Measurements from ENCODE around the gene ERO1A. TPM values are rescaled to one million over a fixed set of nuclear protein-coding genes. Genes with fewer than 3 reads are reported as not detected.

ERO1A gene
- total RNA-seq, 1 experiment from 2014 or later: 83.6 TPM

DNA sequence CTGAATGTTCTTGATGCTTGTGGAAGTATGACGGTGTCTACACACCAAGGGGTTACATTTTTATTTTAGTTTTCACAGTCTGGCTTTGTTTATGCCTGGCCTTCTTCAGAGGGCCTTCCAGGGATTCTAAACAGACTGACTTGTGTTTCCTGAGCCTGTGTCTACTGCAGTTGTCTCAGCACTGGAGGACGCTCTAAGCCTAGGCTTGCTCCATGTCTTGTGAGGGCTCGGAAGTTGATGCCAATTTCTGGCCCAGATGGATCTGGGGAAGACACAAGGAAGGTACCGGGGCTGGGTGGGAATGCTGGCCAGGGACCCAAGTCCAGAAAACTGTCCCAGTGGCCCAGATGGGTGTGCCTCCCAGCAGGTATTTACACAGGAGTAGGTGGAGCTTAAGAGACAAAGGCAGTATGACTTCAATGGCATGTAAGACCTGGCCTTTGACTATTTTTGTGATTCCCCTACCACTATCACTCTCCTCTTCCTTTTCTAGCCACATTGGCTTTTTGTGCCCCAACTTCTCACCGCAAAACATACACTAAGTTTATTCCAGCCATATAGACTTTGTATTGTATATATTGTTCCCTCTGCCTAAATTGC lies 85.8 kb downstream of the ERO1A start:
- no peaks in the 10 kb centered on the region for H3K36me3 ChIP-seq (ENCODE audit: low read depth)
- intact Hi-C loops (cut with micrococcal nuclease; ENCODE audit: unreplicated experiment): no loop called here
- TF ChIP-seq, protein P1, sequence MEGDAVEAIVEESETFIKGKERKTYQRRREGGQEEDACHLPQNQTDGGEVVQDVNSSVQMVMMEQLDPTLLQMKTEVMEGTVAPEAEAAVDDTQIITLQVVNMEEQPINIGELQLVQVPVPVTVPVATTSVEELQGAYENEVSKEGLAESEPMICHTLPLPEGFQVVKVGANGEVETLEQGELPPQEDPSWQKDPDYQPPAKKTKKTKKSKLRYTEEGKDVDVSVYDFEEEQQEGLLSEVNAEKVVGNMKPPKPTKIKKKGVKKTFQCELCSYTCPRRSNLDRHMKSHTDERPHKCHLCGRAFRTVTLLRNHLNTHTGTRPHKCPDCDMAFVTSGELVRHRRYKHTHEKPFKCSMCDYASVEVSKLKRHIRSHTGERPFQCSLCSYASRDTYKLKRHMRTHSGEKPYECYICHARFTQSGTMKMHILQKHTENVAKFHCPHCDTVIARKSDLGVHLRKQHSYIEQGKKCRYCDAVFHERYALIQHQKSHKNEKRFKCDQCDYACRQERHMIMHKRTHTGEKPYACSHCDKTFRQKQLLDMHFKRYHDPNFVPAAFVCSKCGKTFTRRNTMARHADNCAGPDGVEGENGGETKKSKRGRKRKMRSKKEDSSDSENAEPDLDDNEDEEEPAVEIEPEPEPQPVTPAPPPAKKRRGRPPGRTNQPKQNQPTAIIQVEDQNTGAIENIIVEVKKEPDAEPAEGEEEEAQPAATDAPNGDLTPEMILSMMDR (conservative IDR thresholded peaks at IDR 0.05): no peak
- ChIA-PET CTCF (no interaction called here), POLR2A (ENCODE audit: unreplicated experiment) (interaction anchor here (0.7 kb wide), 1 partner anchor 14 kb away, joined by 6 read pairs; no protein-coding TSS in a partner anchor)
- no peaks in the 10 kb centered on the region for H3K27me3 ChIP-seq (ENCODE audit: insufficient read depth, low read depth)
- no peak overlapping the region for H3K27ac ChIP-seq
- no peaks in the 10 kb centered on the region for H3F3A ChIP-seq (ENCODE audit: insufficient read depth, low read depth)
- no peak overlapping the region for H3K4me3 ChIP-seq
- no peaks in the 10 kb centered on the region for H3K4me1 ChIP-seq (replicated peaks; ENCODE audit: insufficient read depth)
- no TSS peak for BruUV-seq (replicated peaks)
- DNase-seq: no peak
- no peaks in the 10 kb centered on the region for H3K9me2 ChIP-seq (ENCODE audit: insufficient read depth)
- H3K4me2 ChIP-seq: no peak overlapping the region
- H2AFZ ChIP-seq: no peak overlapping the region
- H4K20me1 ChIP-seq (ENCODE audit: insufficient read depth): no peaks in the 10 kb centered on the region
- peaks cover 6% of the 10 kb centered on the region; the same call in 1 of the 2 replicates for H3K9me3 ChIP-seq (ENCODE audit: insufficient read depth, low read depth)
- no peaks in the 10 kb centered on the region for H3K79me2 ChIP-seq (ENCODE audit: low read depth)

- H3K4me1 ChIP-seq (replicated peaks; ENCODE audit: insufficient read depth): no peaks in the 10 kb centered on the region
- no TSS peak for BruUV-seq (replicated peaks)
- intact Hi-C loops (cut with micrococcal nuclease; ENCODE audit: unreplicated experiment): no loop called here
- no peak overlapping the region for H3K27ac ChIP-seq
- no peaks in the 10 kb centered on the region for H3F3A ChIP-seq (ENCODE audit: insufficient read depth, low read depth)
- no peaks in the 10 kb centered on the region for H3K36me3 ChIP-seq (ENCODE audit: low read depth)
- no peak for TF ChIP-seq EZH2 (IDR thresholded peaks at IDR 0.05; ENCODE audit: low read depth)
- TF ChIP-seq, protein P1 (conservative IDR thresholded peaks at IDR 0.05): no peak
- POLR2A ChIA-PET (ENCODE audit: unreplicated experiment): no interaction called here
- no peak overlapping the region for H3K4me2 ChIP-seq
- H3K9me3 ChIP-seq (ENCODE audit: insufficient read depth, low read depth): peaks cover 7% of the 10 kb centered on the region; the same call in 1 of the 2 replicates
- DNase-seq: no peak
- H3K9me2 ChIP-seq (ENCODE audit: insufficient read depth): no peaks in the 10 kb centered on the region
- no peaks in the 10 kb centered on the region for H3K27me3 ChIP-seq (ENCODE audit: insufficient read depth, low read depth)
- no peaks in the 10 kb centered on the region for H4K20me1 ChIP-seq (ENCODE audit: insufficient read depth)
- no peak overlapping the region for H2AFZ ChIP-seq
- H3K4me3 ChIP-seq: no peak overlapping the region
- H3K79me2 ChIP-seq (ENCODE audit: low read depth): no peaks in the 10 kb centered on the region
- CTCF ChIA-PET: no interaction called here
These were observed 88.3 kb downstream of the ERO1A start for GRCh38 chr14:52607061-52607460.

DNA sequence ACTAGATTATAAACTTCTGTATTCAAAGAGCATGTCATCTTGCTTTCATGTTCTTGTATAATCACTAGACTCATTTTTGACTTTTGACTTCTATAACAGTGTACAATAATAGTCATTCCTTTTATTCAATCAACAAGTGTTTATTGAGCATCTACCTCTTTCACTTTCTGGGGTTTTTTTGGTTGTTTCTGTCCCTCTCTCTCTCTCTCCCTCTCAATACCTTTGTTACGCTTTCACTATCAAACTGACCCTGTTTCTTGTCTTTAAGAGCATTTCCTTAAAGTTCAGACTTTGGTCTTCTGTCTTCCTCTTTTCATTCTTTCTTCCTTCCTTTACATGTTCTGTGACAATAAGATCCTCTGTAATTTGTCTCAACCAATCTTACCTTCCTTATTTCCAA lies 93.2 kb downstream of the ERO1A start:
- intact Hi-C loops (cut with micrococcal nuclease; ENCODE audit: unreplicated experiment): no loop called here
- H3F3A ChIP-seq (ENCODE audit: insufficient read depth, low read depth): no peaks in the 10 kb centered on the region
- no peaks in the 10 kb centered on the region for H3K27me3 ChIP-seq (ENCODE audit: insufficient read depth, low read depth)
- H3K27ac ChIP-seq: no peak overlapping the region
- no peak for TF ChIP-seq EZH2 (IDR thresholded peaks at IDR 0.05; ENCODE audit: low read depth)
- TF ChIP-seq, protein P1 (conservative IDR thresholded peaks at IDR 0.05): no peak
- no peaks in the 10 kb centered on the region for H3K4me1 ChIP-seq (replicated peaks; ENCODE audit: insufficient read depth)
- BruUV-seq (replicated peaks): no TSS peak
- H3K9me2 ChIP-seq (ENCODE audit: insufficient read depth): no peaks in the 10 kb centered on the region
- H3K4me3 ChIP-seq: no peak overlapping the region
- H3K79me2 ChIP-seq (ENCODE audit: low read depth): no peaks in the 10 kb centered on the region
- POLR2A ChIA-PET (ENCODE audit: unreplicated experiment): no interaction called here
- no peaks in the 10 kb centered on the region for H4K20me1 ChIP-seq (ENCODE audit: insufficient read depth)
- no peaks in the 10 kb centered on the region for H3K36me3 ChIP-seq (ENCODE audit: low read depth)
- no peak for DNase-seq
- CTCF ChIA-PET: no interaction called here
- peaks cover 7% of the 10 kb centered on the region; the same call in 1 of the 2 replicates for H3K9me3 ChIP-seq (ENCODE audit: insufficient read depth, low read depth)
- H2AFZ ChIP-seq: 0 out of 2 replicates have a peak overlapping the region, but pooled peaks have one; percentile 33
- H3K4me2 ChIP-seq: no peak overlapping the region
